IMR-90 (cell line): ENCODE measurements around the gene MAGI1. TPM values are rescaled to one million over a fixed set of nuclear protein-coding genes. Genes with fewer than 3 reads are reported as not detected.

Source experiments
- ATAC-seq: fragments of 200-7000 bp; cut with Tn5 transposase; 2 replicates; pipeline ENCODE4 v1.9.1; 2020; ENCODE audit warnings: low read depth, mild to moderate bottlenecking, moderate library complexity
- BruUV-seq: library from RNA; stranded (reverse); fragments of 400-500 nt; replicated peaks from 2 replicates; lab custom pipeline; 2021; lab: Mats Ljungman, UMichigan
- CTCF ChIA-PET: fragments of 300-600 bp; formaldehyde crosslinking; extraction: SDS; loops from one replicate; lab custom pipeline; 2021; ENCODE audit warnings: antibody characterized with exemption; lab: Yijun Ruan, JAX
- POLR2A ChIA-PET: fragments of 300-600 bp; sonication (Branson Sonifier 250); formaldehyde crosslinking; loops from one replicate; lab custom pipeline; 2022; ENCODE audit warnings: antibody characterized with exemption; ENCODE audit not compliant: unreplicated experiment; lab: Charles Lee
- DNase-seq: peaks from one replicate; pipeline ENCODE4 v3.0.0; 2013
- H2AFZ ChIP-seq: replicated peaks from 2 replicates; pipeline ENCODE3; 2013; ENCODE audit warnings: low read length, mild to moderate bottlenecking; ENCODE audit not compliant: poor library complexity
- H2AK5ac ChIP-seq: 2 replicates; pipeline ENCODE4 v1.6.1; 2013; ENCODE audit warnings: low read depth, low read length, inconsistent platforms
- H2AK9ac ChIP-seq: replicated peaks from 2 replicates; pipeline ENCODE3; 2013; ENCODE audit warnings: mild to moderate bottlenecking, low read depth, low read length, moderate library complexity; ENCODE audit not compliant: poor library complexity
- H2BK120ac ChIP-seq: 2 replicates; pipeline ENCODE4 v1.6.1; 2013; ENCODE audit warnings: low read depth, low read length, inconsistent platforms
- H2BK15ac ChIP-seq: 3 replicates; pipeline ENCODE4 v1.6.1; 2013; ENCODE audit warnings: low read depth, low read length, inconsistent platforms
- H2BK20ac ChIP-seq: 2 replicates; pipeline ENCODE4 v1.6.1; 2013; ENCODE audit warnings: low read depth, mild to moderate bottlenecking, inconsistent platforms, low read length, moderate library complexity
- H2BK5ac ChIP-seq: 2 replicates; pipeline ENCODE4 v1.6.1; 2013; ENCODE audit warnings: mild to moderate bottlenecking, low read depth, low read length, inconsistent platforms; ENCODE audit not compliant: poor library complexity, severe bottlenecking
- H3K14ac ChIP-seq: replicated peaks from 2 replicates; pipeline ENCODE4 v1.6.1; 2013; ENCODE audit warnings: low read depth, low read length, inconsistent platforms
- H3K18ac ChIP-seq: 2 replicates; pipeline ENCODE4 v1.6.1; 2013; ENCODE audit warnings: low read depth, low read length, control low read depth
- H3K23ac ChIP-seq: 2 replicates; pipeline ENCODE4 v1.6.1; 2013; ENCODE audit warnings: low read depth, low read length, inconsistent platforms
- H3K27ac ChIP-seq: 2 replicates; pipeline ENCODE4 v1.5.1; 2013; ENCODE audit warnings: mild to moderate bottlenecking, control low read depth, low read length; ENCODE audit not compliant: insufficient read depth
- H3K27me3 ChIP-seq: 2 replicates; pipeline ENCODE4 v1.6.1; 2013; ENCODE audit warnings: low read length; ENCODE audit not compliant: control insufficient read depth, insufficient read depth
- H3K36me3 ChIP-seq: 2 replicates; pipeline ENCODE4 v1.6.1; 2013; ENCODE audit warnings: low read length, mixed read lengths; ENCODE audit not compliant: control insufficient read depth, insufficient read depth
- H3K4ac ChIP-seq: 2 replicates; pipeline ENCODE4 v1.6.1; 2013; ENCODE audit warnings: low read depth, low read length, inconsistent platforms
- H3K4me1 ChIP-seq: 2 replicates; pipeline ENCODE4 v1.6.1; 2013; ENCODE audit warnings: low read length, mixed read lengths; ENCODE audit not compliant: control insufficient read depth, insufficient read depth
- H3K4me2 ChIP-seq: 2 replicates; pipeline ENCODE4 v1.6.1; 2013; ENCODE audit warnings: low read depth, mild to moderate bottlenecking, control low read depth, low read length, moderate library complexity
- H3K4me3 ChIP-seq: 2 replicates; pipeline ENCODE4 v1.5.1; 2013; ENCODE audit warnings: low read depth, mild to moderate bottlenecking, control low read depth, low read length, moderate library complexity; ENCODE audit not compliant: insufficient read depth
- H3K56ac ChIP-seq: 2 replicates; pipeline ENCODE4 v1.6.1; 2013; ENCODE audit warnings: low read length, inconsistent platforms; ENCODE audit not compliant: insufficient read depth; ENCODE audit errors: extremely low read depth
- H3K79me1 ChIP-seq, 2 experiments: 2 replicates each; pipeline ENCODE4 v1.6.1; 2013; ENCODE audit warnings: low read length in 2 of 2, inconsistent platforms in 1 of 2, low read depth in 1 of 2
- H3K9ac ChIP-seq: 2 replicates; pipeline ENCODE4 v1.6.1; 2013; ENCODE audit warnings: low read depth, low read length, control low read depth
- H3K9me1 ChIP-seq: 2 replicates; pipeline ENCODE4 v1.6.1; 2013; ENCODE audit warnings: low read length, inconsistent platforms; ENCODE audit not compliant: insufficient read depth
- H3K9me3 ChIP-seq: 2 replicates; pipeline ENCODE4 v1.6.1; 2013; ENCODE audit warnings: low read length; ENCODE audit not compliant: control insufficient read depth, insufficient read depth
- H4K20me1 ChIP-seq: 2 replicates; pipeline ENCODE4 v1.6.1; 2013; ENCODE audit warnings: low read length, inconsistent platforms; ENCODE audit not compliant: insufficient read depth
- H4K5ac ChIP-seq: 2 replicates; pipeline ENCODE4 v1.6.1; 2013; ENCODE audit warnings: mild to moderate bottlenecking, low read depth, low read length, control low read depth
- H4K8ac ChIP-seq, 2 experiments: 2 replicates each; pipeline ENCODE4 v1.6.1; 2013; ENCODE audit warnings: low read depth in 2 of 2, low read length in 2 of 2, control low read depth in 1 of 2, inconsistent platforms in 1 of 2
- H4K91ac ChIP-seq: 2 replicates; pipeline ENCODE4 v1.6.1; 2013; ENCODE audit warnings: low read depth, low read length, inconsistent platforms; ENCODE audit not compliant: insufficient read depth
- BHLHE40 ChIP-seq: fragments of 150-350 bp; IDR thresholded peaks from 2 replicates; pipeline ENCODE4 v1.6.1; 2016; ENCODE audit warnings: mild to moderate bottlenecking, low read depth, low read length
- CEBPB ChIP-seq: IDR thresholded peaks from 2 replicates; pipeline ENCODE4 v1.6.1; 2012; ENCODE audit warnings: low read depth, low read length, improper control_type of control experiment
- CHD1 ChIP-seq: IDR thresholded peaks from 2 replicates; pipeline ENCODE4 v1.6.1; 2012; ENCODE audit warnings: low read depth, low read length, improper control_type of control experiment
- CTCF ChIP-seq: conservative IDR thresholded peaks from 2 replicates; pipeline ENCODE4 v1.5.1; 2012; ENCODE audit warnings: mild to moderate bottlenecking, low read depth, low read length, improper control_type of control experiment
- FOS ChIP-seq: fragments of 150-350 bp; IDR thresholded peaks from 2 replicates; pipeline ENCODE4 v1.6.1; 2016; ENCODE audit warnings: low read depth, low read length
- MAFK ChIP-seq: IDR thresholded peaks from 2 replicates; pipeline ENCODE4 v1.6.1; 2012; ENCODE audit warnings: low read depth, low read length, improper control_type of control experiment
- MAZ ChIP-seq: IDR thresholded peaks from 2 replicates; pipeline ENCODE4 v1.6.1; 2012; ENCODE audit warnings: low read depth, mild to moderate bottlenecking, low read length, improper control_type of control experiment, moderate library complexity, borderline replicate concordance
- MXI1 ChIP-seq: IDR thresholded peaks from 2 replicates; pipeline ENCODE4 v1.6.1; 2012; ENCODE audit warnings: low read depth, mild to moderate bottlenecking, low read length, moderate library complexity, borderline replicate concordance
- NFE2L2 ChIP-seq: fragments of 150-350 bp; IDR thresholded peaks from 2 replicates; pipeline ENCODE4 v1.6.1; 2016; ENCODE audit warnings: low read depth, mild to moderate bottlenecking, low read length
- POLR2A ChIP-seq: IDR thresholded peaks from 2 replicates; pipeline ENCODE4 v1.6.1; 2012; ENCODE audit warnings: mild to moderate bottlenecking, low read depth, low read length
- RAD21 ChIP-seq: IDR thresholded peaks from 2 replicates; pipeline ENCODE4 v1.6.1; 2012; ENCODE audit warnings: low read length, improper control_type of control experiment
- RCOR1 ChIP-seq: IDR thresholded peaks from 2 replicates; pipeline ENCODE4 v1.6.1; 2012; ENCODE audit warnings: mild to moderate bottlenecking, low read length, improper control_type of control experiment; ENCODE audit not compliant: insufficient replicate concordance
- RFX5 ChIP-seq: IDR thresholded peaks from 2 replicates; pipeline ENCODE4 v1.8.0; 2012; ENCODE audit warnings: low read depth, mild to moderate bottlenecking, low read length, moderate library complexity
- SMC3 ChIP-seq: fragments of 150-350 bp; IDR thresholded peaks from 2 replicates; pipeline ENCODE4 v1.6.1; 2016; ENCODE audit warnings: low read depth, mild to moderate bottlenecking, antibody characterized with exemption, low read length, moderate library complexity
- USF2 ChIP-seq: fragments of 150-350 bp; IDR thresholded peaks from 2 replicates; pipeline ENCODE4 v1.6.1; 2017; ENCODE audit warnings: mild to moderate bottlenecking, antibody characterized with exemption, low read length, low read depth
- WGBS, 2 experiments: methylation state at CpG; one replicate each; pipeline versions ENCODE4 v1.1.5 to v1.1.7; 2013; ENCODE audit warnings: missing lambda C conversion rate in 2 of 2; ENCODE audit not compliant: insufficient read length in 1 of 2; ENCODE audit errors: extremely low coverage in 2 of 2; 5-methylcytosine and 5-hydroxymethylcytosine counted together
- dilution Hi-C: fragments of 300-500 bp; cut with HindIII; formaldehyde crosslinking; loops from one replicate; pipeline ENCODE4 v1.14.3; 2018; ENCODE audit warnings: low sequenced_read_pairs; ENCODE audit not compliant: unreplicated experiment
- in situ Hi-C: fragments of 300-500 bp; cut with MboI; formaldehyde crosslinking; loops from 3 replicates; pipeline ENCODE4 v1.14.3; 2019; ENCODE audit warnings: low sequenced_read_pairs, inconsistent platforms, mixed read lengths
- intact Hi-C: fragments of 100-400 bp; cut with micrococcal nuclease; formaldehyde crosslinking; loops from 2 replicates; pipeline ENCODE4 v1.10.0; 2022
- polyA plus RNA-seq, 3 experiments: library from polyadenylated mRNA; depleted of rRNA; stranded (reverse); fragments of >200 nt; gene quantifications; 2 replicates each; pipeline ENCODE4 v1.2.3, GENCODE V29; 2012; ENCODE audit warnings: low replicate concordance in 1 of 3
- total RNA-seq: library from RNA; depleted of rRNA; stranded (reverse); fragments of >200 nt; gene quantifications from 2 replicates; pipeline ENCODE4 v1.2.3, GENCODE V29; 2012
- TF ChIP-seq, protein P1 (sequence below): fragments of 150-350 bp; IDR thresholded peaks from 2 replicates; pipeline ENCODE4 v1.6.1; 2016; ENCODE audit warnings: low read depth, mild to moderate bottlenecking, low read length, moderate library complexity, borderline replicate concordance

Gene MAGI1
- total and polyA plus RNA-seq, 2 of the 4 experiments (the other 2 are of a cell fraction): 14.5 to 24.2 TPM

DNA sequence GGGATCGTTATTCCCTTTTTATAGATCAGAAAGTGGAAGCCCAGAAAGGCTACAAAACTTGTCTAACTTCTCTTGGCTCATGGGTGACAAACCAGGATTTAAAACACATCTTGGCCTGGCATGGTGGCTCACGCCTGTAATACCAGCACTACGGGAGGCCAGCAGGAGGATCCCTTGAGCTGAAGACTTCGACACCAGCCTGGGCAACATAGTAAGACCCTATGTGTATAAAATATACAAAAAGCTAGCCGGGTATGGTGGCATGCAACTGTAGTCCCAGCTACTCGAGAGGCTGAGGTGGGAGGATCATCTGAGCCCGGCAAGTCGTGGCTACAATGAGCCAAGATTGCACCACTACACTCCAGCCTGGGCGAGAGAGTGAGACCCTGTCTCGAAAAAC lies 479.1 kb downstream of the MAGI1 start:
- Histone ChIP-seq H3K18ac (no peak overlapping the region), H3K27ac (no peak overlapping the region), H3K79me1 (peaks cover 32 to 41% of the 10 kb centered on the region in 2 experiments; a peak in 3 of 4 replicates), H3K23ac (no peak overlapping the region), H3K4me3 (no peak overlapping the region), H3K9me1 (peaks cover 5% of the 10 kb centered on the region; the same call in 1 of the 2 replicates), H3K9me3 (no peaks in the 10 kb centered on the region), H2AFZ (no peak overlapping the region), H2BK20ac (no peak overlapping the region), H2BK5ac (no peak overlapping the region), H4K91ac (no peak overlapping the region), H3K4ac (no peak overlapping the region), H3K14ac (no peak overlapping the region), H4K20me1 (no peaks in the 10 kb centered on the region), H2AK9ac (no peak overlapping the region), H3K56ac (no peak overlapping the region), H3K27me3 (no peaks in the 10 kb centered on the region), H2BK15ac (no peak overlapping the region), H2BK120ac (no peak overlapping the region), H3K9ac (no peak overlapping the region), H4K8ac (no peak overlapping the region), H3K36me3 (no peaks in the 10 kb centered on the region), H2AK5ac (no peak overlapping the region), H3K4me2 (no peak overlapping the region), H3K4me1 (no peaks in the 10 kb centered on the region), H4K5ac (no peak overlapping the region)
- dilution Hi-C loops (no loop called here), in situ Hi-C loops (no loop called here), intact Hi-C loops (no loop called here)
- POLR2A ChIA-PET: interaction anchor here (0.6 kb wide), 1 partner anchor 12 kb away, joined by 10 read pairs; no protein-coding TSS in a partner anchor
- no peak for DNase-seq
- CTCF ChIA-PET: no interaction called here
- no peak for ATAC-seq
- no TSS peak for BruUV-seq
- TF ChIP-seq CTCF: no peak
- no peak for TF ChIP-seq MAZ
- TF ChIP-seq USF2: no peak
- no peak for TF ChIP-seq CHD1
- no peak for TF ChIP-seq RFX5
- TF ChIP-seq MAFK: no peak
- TF ChIP-seq, protein P1, sequence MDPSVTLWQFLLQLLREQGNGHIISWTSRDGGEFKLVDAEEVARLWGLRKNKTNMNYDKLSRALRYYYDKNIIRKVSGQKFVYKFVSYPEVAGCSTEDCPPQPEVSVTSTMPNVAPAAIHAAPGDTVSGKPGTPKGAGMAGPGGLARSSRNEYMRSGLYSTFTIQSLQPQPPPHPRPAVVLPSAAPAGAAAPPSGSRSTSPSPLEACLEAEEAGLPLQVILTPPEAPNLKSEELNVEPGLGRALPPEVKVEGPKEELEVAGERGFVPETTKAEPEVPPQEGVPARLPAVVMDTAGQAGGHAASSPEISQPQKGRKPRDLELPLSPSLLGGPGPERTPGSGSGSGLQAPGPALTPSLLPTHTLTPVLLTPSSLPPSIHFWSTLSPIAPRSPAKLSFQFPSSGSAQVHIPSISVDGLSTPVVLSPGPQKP: no peak
- no peak for TF ChIP-seq CEBPB
- TF ChIP-seq POLR2A: no peak
- no peak for TF ChIP-seq RAD21
- no peak for TF ChIP-seq BHLHE40
- no peak for TF ChIP-seq RCOR1
- TF ChIP-seq FOS: no peak
- TF ChIP-seq MXI1: no peak
- TF ChIP-seq SMC3: no peak
- TF ChIP-seq NFE2L2: no peak
- WGBS, 2 experiments: 100% methylated on average over 4 of the region's 10 CpGs; no CpG with 5 or more reads in 1 of the 2 experiments
